NCI-H1436 treated with DMSO at 0.1 percent for 48 hours (cell line): Measurements from ENCODE around the gene UGT8.
"Not testable (repeated sequence)": the region's sequence is repeated elsewhere in the genome, so short reads cannot be mapped to it uniquely, and the experiment has no call there.

Experiments
- DNase-seq: peaks from one replicate; lab custom pipeline; 2025; lab: John Stamatoyannopoulos, UW

Gene UGT8

DNA sequence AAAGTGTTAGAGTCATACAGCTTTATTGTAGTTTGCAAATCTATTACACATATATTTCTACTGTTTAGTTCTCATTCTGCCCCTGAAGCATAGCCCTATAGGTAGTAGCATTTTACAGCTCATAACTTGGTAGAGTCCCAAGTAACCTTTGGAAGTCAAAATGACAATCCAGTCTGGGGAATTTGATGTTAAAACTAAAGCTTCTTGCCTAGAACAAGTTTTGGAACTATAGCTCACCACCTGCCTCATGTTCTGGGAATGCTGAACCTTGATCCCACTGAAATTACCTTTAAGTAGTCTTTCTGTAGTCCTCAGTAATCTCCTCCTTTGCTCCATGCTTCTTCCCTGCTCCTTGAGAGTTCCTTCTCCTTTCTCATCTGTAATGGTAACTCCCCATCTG, 8.4 kb downstream of the UGT8 start:
- no peak for DNase-seq

DNA sequence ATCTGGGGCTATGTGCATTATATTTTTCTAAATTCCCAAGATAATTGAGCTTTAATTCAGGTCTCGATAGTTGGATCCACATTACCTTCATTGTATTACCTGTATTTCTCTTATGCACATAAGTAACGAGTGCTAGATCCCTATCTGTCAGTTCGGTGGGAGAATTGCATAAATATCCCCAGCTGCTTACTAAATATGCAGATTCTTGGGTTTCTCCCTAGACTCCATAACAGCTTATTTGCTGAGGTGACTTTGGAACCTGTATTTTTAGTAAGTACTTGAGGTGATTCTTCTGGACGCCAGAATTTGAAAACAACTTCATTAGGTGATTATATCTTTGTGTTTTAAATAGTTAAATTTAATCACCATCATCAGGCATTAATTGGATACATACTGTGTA, 15.0 kb downstream of the UGT8 start:
- DNase-seq = no peak

DNA sequence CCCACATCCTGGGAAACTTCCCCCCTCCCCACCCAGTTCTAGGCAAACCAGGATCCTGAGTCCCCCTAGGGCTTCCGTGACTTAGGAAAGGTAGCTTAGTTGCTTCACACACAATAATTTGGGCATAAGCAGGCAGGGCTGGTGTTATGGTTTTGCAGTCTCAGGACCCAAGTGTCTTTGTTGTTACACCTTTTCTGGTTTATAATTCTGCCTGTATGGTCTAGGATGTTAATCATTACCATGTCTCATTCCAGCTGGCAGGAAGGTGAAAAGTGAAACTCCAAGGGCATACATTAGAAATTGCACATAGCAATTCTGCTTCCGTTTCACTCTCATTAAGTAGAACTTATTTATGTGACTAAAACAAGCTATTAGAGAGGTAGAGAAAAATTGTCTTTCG, 16.8 kb downstream of the UGT8 start:
- no peak for DNase-seq

DNA sequence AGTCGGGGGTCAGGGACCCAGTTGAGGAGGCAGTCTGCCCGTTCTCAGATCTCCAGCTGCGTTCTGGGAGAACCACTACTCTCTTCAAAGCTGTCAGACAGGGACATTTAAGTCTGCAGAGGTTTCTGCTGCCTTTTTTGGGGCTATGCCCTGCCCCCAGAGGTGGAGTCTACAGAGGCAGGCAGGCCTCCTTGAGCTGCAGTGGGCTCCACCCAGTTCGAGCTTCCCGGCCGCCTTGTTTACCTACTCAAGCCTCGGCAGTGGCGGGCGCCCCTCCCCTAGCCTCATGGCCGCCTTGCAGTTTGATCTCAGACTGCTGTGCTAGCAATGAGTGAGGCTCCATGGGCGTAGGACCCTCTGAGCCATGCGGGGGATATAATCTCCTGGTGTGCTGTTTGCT, 17.4 kb downstream of the UGT8 start:
- DNase-seq = not testable (repeated sequence)

DNA sequence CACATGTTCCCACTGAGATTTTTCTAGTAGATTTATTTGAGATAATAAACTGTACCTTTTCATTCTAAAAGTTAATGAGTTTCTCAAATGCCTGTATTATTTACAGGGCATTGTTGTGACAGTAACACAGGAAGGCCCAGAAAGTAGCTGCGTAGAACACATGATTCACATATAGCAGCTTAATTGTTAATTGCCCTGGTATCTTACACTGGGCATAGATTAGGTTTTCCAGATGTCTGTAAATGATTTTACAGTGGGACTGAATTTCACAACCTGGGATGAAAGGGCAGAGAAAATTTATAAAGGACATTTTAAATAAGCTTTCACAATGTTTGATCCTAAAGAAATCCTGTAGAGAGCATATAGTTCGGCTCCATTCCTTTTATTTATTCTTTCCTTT, 27.6 kb downstream of the UGT8 start:
- no peak for DNase-seq

DNA sequence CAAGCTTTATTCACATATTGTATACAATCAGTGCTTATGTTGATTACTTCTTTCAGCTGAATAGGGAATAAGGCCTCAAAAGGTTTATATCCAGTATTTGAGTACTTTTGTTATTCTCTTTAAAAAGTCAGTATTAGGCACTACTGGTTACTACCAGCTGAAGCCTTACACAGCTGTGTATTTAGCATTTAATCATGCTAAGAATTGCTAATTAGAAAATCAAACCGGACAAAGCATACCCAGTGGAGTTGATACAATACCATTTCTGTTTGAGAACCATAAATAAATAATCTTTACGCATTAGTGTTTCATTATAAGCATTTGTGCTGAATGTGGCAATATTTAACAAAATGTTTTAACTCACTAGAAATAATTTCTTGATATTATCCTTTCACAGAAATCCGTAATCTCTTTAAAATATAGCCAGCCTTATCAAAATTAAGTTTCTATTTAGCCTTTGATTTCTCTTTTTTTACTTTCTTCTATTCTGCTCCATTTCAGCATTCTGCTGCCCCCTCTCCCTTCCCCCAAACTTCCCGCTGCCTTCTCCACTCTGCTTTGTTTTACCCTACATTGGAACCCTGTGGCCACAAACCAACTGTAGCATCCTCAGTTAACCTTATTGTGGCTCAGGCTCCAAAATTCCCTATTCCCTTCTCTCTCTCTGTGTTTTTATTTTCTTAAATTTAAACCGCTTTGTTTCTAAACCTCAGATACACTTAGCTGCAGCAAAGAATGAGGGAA, 37.8 kb downstream of the UGT8 start:
- DNase-seq = no peak

DNA sequence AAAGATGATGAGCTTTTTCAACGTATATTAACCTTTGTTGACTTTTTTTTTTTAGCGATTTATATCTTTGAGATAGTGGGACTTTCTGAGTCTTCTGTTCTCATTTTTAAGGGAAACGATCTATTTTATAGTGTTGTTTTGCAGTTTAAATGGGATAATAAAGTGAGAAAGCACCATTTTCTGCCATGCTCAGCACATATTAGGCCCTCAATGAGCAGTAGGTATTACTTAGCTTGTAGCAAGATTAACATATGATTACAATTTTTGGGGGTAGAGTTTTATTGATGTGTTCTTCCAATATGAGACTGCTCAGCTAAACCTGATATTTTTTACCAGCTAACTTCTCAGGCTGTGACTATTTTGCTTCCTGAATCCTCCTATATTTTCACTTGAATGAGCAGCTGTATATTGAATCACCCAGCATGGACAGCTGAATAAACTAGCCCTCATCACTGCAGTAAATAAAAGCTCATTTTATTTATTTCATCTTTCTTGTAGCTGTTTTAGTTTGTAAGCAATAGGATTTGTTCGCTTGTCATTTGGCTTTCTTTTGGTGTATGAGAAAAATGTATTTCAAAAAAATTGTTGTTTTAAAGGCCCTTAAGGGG, 43.7 kb downstream of the UGT8 start:
- no peak for DNase-seq

DNA sequence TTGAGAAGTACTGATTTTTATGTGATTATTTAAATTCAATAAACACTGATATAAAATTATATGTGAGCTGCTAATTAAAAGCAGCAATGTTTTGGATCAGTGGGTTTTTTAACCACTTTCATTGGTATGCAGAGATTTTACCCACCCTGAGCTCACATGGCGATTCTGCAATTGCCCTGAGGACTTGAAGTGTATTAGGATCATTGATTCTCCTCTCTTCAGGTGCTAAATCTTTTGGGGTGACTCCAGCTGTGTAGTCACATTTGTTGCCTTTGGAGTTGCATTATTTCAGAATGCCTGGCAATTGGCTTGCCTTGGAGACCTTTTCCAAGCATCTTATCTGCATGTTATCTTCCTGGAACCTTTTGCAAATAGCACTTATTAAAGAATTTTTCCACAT, 51.3 kb downstream of the UGT8 start:
- no peak for DNase-seq

DNA sequence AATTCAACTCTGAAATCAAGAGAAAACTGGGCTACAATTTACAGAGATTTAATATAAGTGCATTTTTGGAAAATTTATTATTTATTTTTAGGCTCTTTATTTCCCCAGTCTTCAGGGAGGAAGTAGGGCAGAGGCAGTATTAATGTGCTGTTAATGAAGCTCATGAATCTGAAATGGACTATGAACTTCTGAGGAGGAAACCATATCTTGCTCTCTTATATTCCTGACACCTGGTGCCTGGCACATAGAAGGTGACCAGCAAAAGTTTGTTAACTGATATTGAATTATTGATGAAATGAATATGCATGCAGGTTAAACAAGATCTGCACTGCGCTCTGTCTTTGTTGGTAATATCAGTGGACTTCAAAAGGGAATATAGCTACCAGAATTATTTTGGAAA, 55.1 kb downstream of the UGT8 start:
- DNase-seq = no peak

DNA sequence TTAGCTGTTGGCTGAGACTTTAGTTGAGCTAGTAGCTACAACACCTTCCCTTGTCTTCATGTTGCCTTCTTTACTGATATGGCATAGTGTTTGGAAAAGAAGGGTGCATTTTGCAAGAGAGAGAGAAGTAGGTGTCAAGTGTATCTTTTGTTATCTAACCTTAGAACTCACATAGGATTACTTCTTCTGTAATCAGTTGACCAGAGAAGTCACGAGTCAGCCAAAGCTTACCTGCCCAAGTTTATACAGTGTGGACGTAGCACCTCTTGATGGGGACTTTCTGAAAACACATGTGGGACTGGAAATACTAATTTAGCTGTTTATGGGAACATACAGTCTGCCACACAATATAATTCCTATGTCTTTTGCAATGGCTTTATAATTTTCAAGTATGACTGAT, 56.0 kb downstream of the UGT8 start:
- DNase-seq = no peak

DNA sequence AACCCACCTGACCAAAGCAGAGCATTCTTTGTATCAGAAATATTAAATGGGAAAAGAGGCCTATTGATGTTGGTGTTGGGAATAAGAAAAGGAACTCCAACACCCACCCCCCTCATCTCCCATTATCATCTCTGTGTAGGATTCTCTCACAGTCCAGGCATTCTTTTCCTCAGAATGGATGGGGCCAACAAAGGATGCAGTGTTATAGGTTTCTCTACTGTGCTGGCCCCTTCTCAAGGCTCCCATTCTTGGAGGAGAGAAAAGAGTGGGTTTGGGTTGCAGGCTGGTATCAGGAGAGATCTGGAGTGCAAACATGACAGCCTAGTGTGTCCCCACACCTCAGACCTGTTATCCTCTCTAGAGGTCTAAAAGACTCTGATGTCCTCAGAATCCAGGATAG, 59.6 kb downstream of the UGT8 start:
- DNase-seq = no peak

DNA sequence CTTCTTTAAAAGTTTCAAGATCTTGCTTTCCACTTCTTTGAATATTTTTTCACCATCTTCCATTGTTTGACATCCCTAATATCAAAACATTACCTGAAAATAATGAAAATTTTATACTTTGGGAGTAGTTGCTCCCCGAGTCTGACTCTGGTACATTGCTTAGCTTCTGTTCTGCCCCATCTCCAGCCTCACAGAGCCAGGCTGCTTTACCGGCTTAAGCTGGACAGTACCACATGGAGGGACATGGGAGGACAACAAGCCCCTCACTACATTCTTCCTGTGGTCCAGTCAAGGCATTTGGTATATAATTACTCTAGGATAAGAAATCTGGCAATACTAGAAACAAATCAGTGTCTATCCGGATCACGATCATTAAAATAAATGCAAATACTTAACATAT, 60.2 kb downstream of the UGT8 start:
- DNase-seq = no peak

DNA sequence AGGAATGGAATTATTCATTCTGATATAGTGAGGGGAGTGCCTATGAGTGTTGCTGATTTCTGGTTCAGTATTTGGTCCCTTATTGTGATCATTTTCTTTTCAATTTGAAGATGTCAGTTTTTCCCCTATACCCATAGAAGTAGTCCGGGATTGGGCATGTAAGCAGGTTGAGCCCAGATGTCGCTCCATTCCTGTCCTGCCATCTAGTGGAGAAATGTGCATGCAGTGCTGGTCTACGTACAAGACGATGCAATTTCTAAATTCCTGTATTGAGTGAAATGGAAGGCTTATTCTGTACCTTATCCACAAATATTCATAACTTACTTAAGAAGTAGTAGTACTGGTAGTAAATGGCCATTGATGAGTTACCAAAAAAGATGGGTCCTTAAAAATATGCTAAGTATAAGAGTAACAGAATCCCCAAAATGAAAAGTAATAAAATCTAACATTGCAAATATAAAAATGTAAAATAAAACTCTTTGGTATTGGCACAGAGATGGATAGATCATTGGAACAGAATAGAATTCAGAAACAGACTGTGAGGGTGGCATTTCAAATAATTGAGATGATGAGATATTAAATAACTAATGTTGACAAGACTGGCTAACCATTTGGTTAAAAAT, 60.9 kb downstream of the UGT8 start:
- DNase-seq = no peak

DNA sequence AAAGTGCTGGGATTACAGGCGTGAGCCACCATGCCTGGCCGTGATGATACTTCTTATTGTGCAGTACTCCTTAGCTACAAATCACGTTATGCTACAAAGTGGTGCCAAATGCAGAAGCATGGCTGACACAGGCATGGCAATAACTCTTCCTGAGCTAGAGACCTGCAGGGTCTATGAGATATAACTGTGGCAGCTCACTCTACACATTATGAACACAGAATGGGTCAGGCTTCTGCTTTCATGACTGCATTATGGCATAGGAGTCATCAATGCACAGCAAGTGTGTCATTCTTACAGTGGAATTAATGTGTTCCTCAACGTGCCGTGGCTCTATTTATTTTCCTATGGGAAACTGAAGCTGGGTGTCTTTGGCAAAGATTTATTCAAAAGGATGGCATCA, 64.5 kb downstream of the UGT8 start:
- DNase-seq = no peak

DNA sequence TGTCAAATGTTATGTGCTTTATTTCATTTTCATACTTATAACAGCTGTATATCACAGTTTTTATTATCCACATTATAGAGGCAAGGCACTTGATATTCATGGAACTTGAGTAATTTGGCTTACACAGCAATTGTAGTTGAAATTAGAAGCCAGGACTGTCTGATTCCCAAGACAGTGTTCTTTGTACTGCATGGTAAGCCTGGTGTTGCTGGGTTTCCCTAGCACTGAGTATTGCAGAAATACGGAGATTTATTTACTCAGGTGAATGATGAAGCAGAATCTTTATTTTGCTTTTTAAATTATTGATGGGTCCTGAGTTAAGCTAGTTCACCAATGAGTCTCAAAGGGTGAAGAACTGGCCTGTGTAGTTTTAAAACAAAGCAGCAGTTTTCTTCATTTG, 70.0 kb downstream of the UGT8 start:
- no peak for DNase-seq

DNA sequence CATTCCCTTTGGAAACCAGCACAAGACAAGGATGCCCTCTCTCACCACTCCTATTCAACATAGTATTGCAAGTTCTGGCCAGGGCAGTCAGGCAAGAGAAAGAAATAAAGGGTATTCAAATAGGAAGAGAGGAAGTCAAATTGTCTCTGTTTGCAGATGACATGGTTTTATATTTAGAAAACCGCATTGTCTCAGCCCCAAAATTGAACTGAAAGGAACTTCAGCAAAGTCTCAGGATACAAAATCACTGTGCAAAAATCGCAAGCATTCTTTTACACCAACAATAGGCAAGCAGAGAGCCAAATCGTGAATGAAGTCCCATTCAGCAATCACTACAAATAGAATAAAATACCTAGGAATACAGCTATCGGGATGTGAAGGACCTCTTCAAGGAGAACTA, 72.1 kb downstream of the UGT8 start:
- not testable (repeated sequence) for DNase-seq

DNA sequence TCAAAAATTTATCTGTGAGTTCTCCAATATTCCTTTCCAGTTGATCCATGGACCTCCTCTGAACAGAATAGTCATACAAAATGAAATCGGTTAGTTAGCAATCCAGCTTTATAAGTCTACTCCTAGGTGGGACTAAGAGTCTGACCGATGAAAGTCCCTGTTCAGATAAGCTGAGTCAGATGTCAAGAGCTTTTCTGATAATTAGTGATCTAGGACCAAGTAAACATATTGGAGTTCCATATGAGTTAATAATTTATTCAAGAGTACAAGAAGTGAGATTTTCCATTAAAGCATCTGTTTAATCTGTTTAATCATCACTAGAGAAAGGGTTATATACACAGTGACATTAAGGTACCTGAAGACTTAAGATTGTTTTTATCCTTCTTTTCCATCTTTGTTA, 74.7 kb downstream of the UGT8 start:
- DNase-seq = no peak

DNA sequence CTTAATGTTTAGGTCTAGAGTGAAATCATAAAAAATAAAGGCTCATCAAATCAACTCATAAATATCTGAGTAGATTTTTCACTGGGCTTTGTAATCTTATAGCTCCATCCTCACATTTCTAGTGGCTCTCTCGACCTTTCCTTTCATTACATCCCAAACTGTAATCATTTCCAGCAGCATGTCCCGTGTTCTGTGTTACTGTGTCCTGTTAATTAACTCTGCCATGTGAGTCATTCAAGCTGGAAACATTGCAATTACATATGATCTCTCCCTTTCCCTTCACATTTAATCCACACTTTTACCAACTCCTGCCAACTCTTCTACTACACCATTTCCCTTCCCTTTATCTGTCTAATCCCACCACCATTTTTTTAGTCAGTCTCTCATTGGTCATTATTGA, 75.5 kb downstream of the UGT8 start:
- no peak for DNase-seq

DNA sequence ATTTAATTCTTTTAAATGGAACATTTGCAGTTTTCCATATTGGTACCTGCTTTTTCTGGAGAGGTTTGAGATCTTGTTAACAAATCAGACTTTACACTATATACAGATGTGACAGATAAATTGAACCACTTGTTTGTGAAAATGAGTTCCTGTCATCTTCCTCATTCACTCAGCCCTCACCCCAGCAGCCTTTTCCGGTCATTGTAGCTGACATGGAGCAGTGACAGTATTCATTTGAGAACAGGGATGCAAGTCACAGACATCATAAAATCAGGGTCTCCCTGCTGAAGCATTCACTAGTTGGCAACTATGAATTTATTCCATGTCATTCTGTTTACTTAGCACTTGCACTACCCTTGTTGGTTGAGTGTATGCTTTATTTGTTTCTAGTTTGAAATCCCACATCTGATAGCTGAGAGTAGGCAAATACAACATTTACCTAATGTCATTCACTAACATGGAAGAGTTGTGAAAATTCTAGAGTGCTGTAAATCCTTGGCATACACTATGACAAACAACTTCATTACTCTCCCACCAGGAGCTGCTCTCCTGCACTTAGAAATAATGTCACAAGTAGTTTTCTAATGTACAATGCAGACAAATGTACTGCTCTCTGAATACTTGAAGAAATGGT, 78.9 kb downstream of the UGT8 start:
- no peak for DNase-seq

DNA sequence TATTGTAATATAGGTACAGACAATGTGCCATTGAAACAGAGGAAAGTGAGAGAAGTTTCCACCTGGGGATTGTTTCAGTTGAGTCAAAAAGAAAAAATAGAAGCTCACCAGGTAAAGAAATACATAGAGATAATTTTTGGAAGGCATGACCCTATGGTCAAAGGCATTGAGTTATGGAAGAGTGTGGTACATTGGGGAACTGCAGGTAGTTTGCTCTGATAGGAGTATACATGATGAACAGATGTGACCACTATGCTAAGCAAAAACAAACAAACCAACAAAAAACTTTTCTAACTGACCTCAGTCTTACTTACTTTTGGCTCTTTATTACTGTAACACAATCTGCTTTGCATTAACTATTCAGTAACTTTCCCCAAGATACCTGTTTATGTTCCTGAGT, 85.9 kb downstream of the UGT8 start:
- no peak for DNase-seq

DNA sequence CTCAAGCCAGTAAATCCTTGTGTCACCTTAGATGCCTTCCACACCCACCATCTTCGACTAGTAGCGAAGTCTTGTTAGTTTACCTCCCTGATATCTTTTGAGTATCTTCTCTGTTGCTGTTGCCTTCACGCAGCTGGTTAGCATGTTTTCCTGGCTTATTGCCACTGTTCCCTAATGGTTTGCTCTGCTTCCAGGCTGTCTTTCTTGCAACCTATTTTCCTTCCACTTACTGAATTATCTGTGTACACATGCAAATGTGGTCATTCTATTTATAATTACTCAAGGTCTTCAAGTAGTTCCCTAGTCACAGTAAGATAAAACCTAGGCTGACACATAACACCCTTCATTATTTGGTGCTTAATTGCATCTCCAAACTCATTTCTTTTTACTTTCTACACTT, 89.5 kb downstream of the UGT8 start:
- DNase-seq = peak; percentile 18

DNA sequence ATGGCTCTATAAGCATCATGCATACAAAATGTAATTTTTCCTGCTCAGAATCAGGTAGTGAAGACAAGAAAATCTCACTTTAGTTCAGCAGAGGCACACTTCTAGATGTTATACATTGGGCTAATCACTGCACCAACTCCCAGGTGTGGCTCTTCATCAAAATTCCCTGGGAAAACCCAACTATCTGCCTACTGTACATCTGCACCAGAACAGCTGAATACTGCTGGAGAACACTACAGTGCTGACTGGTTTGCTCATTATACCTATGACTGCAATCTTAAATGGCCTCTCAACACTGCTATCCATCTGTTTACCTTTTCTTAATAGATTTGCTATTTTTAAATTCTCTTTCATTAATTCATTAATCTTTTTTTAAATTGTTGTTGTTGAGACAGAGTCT, 92.0 kb downstream of the UGT8 start:
- no peak for DNase-seq

DNA sequence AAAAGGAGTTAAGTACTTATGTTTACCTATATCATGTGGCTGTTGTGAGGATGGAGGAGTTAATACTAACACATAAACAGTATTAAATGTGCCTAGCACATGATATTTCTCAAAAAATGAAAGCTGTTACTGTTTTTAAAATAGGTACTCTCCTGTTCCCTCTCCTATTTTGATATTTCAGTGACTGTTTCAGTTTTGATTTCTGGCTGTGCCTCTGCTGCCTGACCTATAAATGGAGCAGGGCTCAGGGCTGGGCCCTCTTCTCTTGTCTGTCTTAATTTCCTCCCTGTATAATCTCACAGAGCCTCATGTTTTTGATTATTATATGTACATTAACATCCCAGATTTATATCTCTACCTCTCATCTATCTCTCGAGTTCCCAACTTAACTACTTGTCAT, 93.3 kb downstream of the UGT8 start:
- DNase-seq = no peak
